Left lung (tissue), 10 donors: Measurements from ENCODE around the gene VWA3A. TPM values are rescaled to one million over a fixed set of nuclear protein-coding genes. Genes with fewer than 3 reads are reported as not detected.

Experiments
- ATAC-seq: fragments of 200-7000 bp; cut with Tn5 transposase; one replicate; pipeline ENCODE4 v1.9.1; 2020; ENCODE audit warnings: moderate library complexity
- DNase-seq, 4 donors: peaks; one replicate each; pipeline ENCODE4 v3.0.0-alpha.2; 2013 to 2020
- H3K27ac ChIP-seq, 2 donors: fragments of 200-600 bp; sonication (generic) in 1 of 2; one replicate each; pipeline versions ENCODE4 v1.5.0 to v1.8.0; 2020 to 2021
- H3K27me3 ChIP-seq, 2 donors: fragments of 200-600 bp; sonication (generic) in 1 of 2; one replicate each; pipeline versions ENCODE4 v1.5.0 to v1.8.0; 2020 to 2021
- H3K36me3 ChIP-seq, 2 donors: fragments of 200-600 bp; sonication (generic) in 1 of 2; one replicate each; pipeline versions ENCODE4 v1.5.0 to v1.8.0; 2020 to 2021
- H3K4me1 ChIP-seq, 2 donors: fragments of 200-600 bp; one replicate each; pipeline ENCODE4 v1.8.0; 2021
- H3K4me3 ChIP-seq, 2 donors: fragments of 200-600 bp; sonication (generic) in 1 of 2; one replicate each; pipeline versions ENCODE4 v1.5.0 to v1.8.0; 2020 to 2021; ENCODE audit warnings: mild to moderate bottlenecking in 1 of 2
- H3K9me3 ChIP-seq, 2 donors: fragments of 200-600 bp; sonication (generic) in 1 of 2; one replicate each; pipeline versions ENCODE4 v1.5.0 to v1.8.0; 2020 to 2021
- intact Hi-C, 2 donors: fragments of 100-400 bp; cut with DNase I; formaldehyde crosslinking; loops; one replicate each; pipeline versions ENCODE4 v1.11.2 to v1.14.2; 2022
- polyA plus RNA-seq, 6 donors: library from polyadenylated mRNA; unstranded; fragments of 120-200 nt; gene quantifications; one replicate each; pipeline ENCODE4 v1.2.1, GENCODE V29; 2013; ENCODE audit not compliant: insufficient read length in 6 of 6
- total RNA-seq, 2 donors: library from RNA; stranded (reverse); fragmentation: NEBNext Ultra II Directional; extraction: Animal tissue kit (Norgen Biotek cat#: 25700); gene quantifications; one replicate each; pipeline ENCODE4 v1.2.1, GENCODE V29; 2021
- TF ChIP-seq, protein P1 (sequence below), 2 donors: fragments of 200-600 bp; sonication (generic) in 1 of 2; IDR thresholded peaks; one replicate each; pipeline versions ENCODE4 v1.5.0 to v1.8.0; 2021; ENCODE audit warnings: antibody characterized with exemption in 2 of 2
- donor health status: DM: no; HTN: yes; CAD: no.
- donor health status: DM: no; HTN: no; CAD: no.

The VWA3A gene
- total and polyA plus RNA-seq, 8 donors, result 0.12 to 7.1 (median 4.9) TPM

DNA sequence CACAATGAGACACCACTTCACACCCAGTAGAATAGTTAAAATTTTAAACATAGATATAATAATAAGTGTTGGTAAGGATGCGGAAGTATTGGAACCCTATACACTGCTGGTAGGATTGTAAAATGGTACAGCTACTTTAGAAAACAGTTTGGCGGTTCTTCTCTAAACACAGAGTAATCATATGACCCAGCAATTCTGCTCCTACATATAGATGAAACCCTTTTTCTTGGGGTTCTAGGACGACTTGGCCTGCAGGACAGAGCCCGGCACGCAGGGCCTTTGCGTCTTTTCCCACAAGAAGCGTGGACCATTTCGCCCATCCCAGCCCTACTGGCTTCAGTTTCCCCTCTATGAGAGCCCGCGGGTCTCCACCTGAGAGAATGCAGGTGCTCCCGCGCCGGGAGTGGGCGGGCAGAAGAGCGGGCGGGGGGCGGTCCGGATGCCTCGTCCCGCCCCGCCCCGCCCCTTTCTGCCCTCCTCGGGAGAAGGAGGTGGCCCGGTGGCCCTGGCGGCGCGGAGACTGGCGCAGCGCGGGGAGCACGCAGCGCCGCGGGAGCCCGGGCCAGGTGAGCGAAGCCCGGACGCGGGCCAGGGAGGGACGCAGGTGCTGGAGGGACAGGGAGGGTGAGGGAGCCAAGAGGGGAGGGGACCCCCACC, 69.8 kb downstream of the VWA3A start, which contains the start of gene SDR42E2:
Gene SDR42E2, plus strand, starts transcription at position 508 of the 657 bp plus-strand sequence. CDS start 3,077 bp downstream, outside the sequence.
- TF ChIP-seq, protein P1, sequence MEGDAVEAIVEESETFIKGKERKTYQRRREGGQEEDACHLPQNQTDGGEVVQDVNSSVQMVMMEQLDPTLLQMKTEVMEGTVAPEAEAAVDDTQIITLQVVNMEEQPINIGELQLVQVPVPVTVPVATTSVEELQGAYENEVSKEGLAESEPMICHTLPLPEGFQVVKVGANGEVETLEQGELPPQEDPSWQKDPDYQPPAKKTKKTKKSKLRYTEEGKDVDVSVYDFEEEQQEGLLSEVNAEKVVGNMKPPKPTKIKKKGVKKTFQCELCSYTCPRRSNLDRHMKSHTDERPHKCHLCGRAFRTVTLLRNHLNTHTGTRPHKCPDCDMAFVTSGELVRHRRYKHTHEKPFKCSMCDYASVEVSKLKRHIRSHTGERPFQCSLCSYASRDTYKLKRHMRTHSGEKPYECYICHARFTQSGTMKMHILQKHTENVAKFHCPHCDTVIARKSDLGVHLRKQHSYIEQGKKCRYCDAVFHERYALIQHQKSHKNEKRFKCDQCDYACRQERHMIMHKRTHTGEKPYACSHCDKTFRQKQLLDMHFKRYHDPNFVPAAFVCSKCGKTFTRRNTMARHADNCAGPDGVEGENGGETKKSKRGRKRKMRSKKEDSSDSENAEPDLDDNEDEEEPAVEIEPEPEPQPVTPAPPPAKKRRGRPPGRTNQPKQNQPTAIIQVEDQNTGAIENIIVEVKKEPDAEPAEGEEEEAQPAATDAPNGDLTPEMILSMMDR (IDR thresholded peaks at IDR 0.05), result no peak
- H3K36me3 ChIP-seq, result no peaks in the 10 kb centered on the region
- peak; percentile 90 for ATAC-seq
- H3K27ac ChIP-seq, result no peak within 1 kb of the TSS
- H3K4me1 ChIP-seq, result peaks cover 0 to 10% of the 10 kb centered on the region in 2 donors
- peak in 2 of 4 donors; percentile 26 to 81 for DNase-seq
- peak within 1 kb of the TSS in 1 of 2 donors; percentile 18 for H3K4me3 ChIP-seq
- intact Hi-C loops, result no loop called here
- H3K27me3 ChIP-seq, result peaks cover 6 to 39% of the 10 kb centered on the region in 2 donors
- no peaks in the 10 kb centered on the region for H3K9me3 ChIP-seq

DNA sequence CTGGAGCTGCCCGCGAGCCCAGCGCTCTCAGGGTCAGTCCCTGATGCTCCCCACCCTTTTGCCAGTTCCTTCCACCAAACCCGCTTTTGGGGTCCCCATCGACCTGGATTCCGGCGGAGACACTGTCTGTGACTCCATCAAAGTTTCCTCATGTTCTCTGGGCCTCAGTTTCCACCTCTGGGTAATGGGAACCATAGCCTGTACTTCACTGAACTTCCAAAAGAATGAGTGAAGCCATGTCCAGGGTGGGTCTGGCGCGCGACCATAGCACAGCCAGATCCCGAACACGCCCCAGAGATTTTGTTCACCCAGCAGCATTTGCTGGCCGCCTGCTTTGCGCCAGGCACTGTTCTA, 70.3 kb downstream of the VWA3A start:
- DNase-seq (no peak), ATAC-seq (no peak)
- Histone ChIP-seq H3K9me3 (no peaks in the 10 kb centered on the region), H3K4me3 (peak overlapping the region in 1 of 2 donors; percentile 18), H3K27ac (no peak overlapping the region), H3K36me3 (no peaks in the 10 kb centered on the region), H3K27me3 (peaks cover 6 to 39% of the 10 kb centered on the region in 2 donors), H3K4me1 (peaks cover 0 to 10% of the 10 kb centered on the region in 2 donors)
- intact Hi-C loops, result no loop called here
- TF ChIP-seq, protein P1 (IDR thresholded peaks at IDR 0.05), result no peak

DNA sequence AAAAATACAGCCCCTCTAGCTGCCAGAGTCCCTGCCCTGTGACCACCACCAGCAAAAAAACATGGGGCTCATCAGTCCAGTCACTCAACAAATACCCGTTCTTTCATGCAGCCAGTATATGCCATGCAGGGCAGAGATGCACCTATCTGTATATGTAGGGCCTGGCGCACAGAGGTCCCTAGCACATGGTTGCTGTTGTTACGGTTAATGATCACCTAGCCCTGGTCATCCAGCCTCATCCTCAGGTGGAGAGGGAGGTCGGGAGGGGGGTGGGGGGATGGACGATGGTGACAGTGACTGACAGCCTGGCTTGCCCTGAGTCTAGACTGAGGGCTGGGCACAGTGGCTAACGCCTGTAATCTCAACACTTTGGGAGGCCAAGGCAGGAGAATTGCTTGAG, 71.5 kb downstream of the VWA3A start:
- intact Hi-C loops, result no loop called here
- Histone ChIP-seq H3K27ac (no peak overlapping the region), H3K9me3 (no peaks in the 10 kb centered on the region), H3K4me1 (peaks cover 0 to 10% of the 10 kb centered on the region in 2 donors), H3K27me3 (peaks cover 6 to 39% of the 10 kb centered on the region in 2 donors), H3K4me3 (no peak overlapping the region), H3K36me3 (no peaks in the 10 kb centered on the region)
- ATAC-seq, result no peak
- TF ChIP-seq, protein P1 (IDR thresholded peaks at IDR 0.05), result no peak
- DNase-seq, result no peak

DNA sequence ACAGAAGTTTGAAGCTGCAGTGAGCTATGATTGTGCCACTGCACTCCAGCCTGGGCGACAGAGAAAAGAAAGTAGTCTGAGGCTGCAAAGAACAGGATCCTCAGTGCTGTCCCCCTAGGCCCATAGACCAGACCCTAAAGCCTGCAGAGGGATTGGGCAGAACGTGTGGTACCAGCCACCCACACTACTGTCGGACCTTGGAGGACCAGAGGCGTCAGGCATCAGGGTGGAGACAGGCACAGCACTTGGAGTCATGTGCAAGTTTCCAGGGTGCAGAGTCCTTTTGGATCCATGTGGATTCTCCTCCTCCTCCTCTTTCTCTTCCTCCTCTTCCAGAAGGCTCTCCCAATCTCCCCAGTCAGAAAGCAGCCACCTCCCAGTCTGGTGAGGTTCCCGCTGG, 72.1 kb downstream of the VWA3A start:
- H3K36me3 ChIP-seq, result no peaks in the 10 kb centered on the region
- no peak overlapping the region for H3K27ac ChIP-seq
- peaks cover 0 to 10% of the 10 kb centered on the region in 2 donors for H3K4me1 ChIP-seq
- DNase-seq (no peak), ATAC-seq (no peak)
- TF ChIP-seq, protein P1 (IDR thresholded peaks at IDR 0.05), result no peak
- no peak overlapping the region for H3K4me3 ChIP-seq
- no peaks in the 10 kb centered on the region for H3K9me3 ChIP-seq
- peaks cover 6 to 39% of the 10 kb centered on the region in 2 donors for H3K27me3 ChIP-seq
- intact Hi-C loops, result no loop called here

GRCh38 chr16:22165508-22166285, 73.4 kb downstream of the VWA3A start:
- no peak overlapping the region for H3K4me3 ChIP-seq
- TF ChIP-seq, protein P1 (IDR thresholded peaks at IDR 0.05), result no peak
- H3K9me3 ChIP-seq, result no peaks in the 10 kb centered on the region
- H3K27me3 ChIP-seq, result peaks cover 6 to 31% of the 10 kb centered on the region in 2 donors
- ATAC-seq (no peak), DNase-seq (no peak)
- no peak overlapping the region for H3K27ac ChIP-seq
- H3K4me1 ChIP-seq, result peaks cover 0 to 10% of the 10 kb centered on the region in 2 donors
- no peaks in the 10 kb centered on the region for H3K36me3 ChIP-seq
- intact Hi-C loops, result no loop called here
